Mucosa of rectum (tissue), 2 donors: ENCODE data around the gene MPEG1.
A peak's percentile ranks its signal among the peaks of the same experiment; 100 is the strongest.

Experiments
- H3K27ac ChIP-seq, 2 donors: one replicate each; pipeline ENCODE4 v1.7.0; 2013; ENCODE audit warnings: inconsistent platforms in 2 of 2, low read depth in 2 of 2, low read length in 2 of 2
- H3K27me3 ChIP-seq, 2 donors: one replicate each; pipeline ENCODE4 v1.7.0; 2013; ENCODE audit warnings: low read length in 2 of 2; ENCODE audit not compliant: control insufficient read depth in 2 of 2, insufficient read depth in 2 of 2
- H3K36me3 ChIP-seq, 2 donors: one replicate each; pipeline ENCODE4 v1.7.0; 2013; ENCODE audit warnings: low read length in 2 of 2; ENCODE audit not compliant: control insufficient read depth in 2 of 2, insufficient read depth in 2 of 2
- H3K4me1 ChIP-seq, 2 donors: one replicate each; pipeline ENCODE4 v1.7.0; 2013; ENCODE audit warnings: low read length in 2 of 2, mild to moderate bottlenecking in 1 of 2; ENCODE audit not compliant: control insufficient read depth in 2 of 2, insufficient read depth in 2 of 2
- H3K4me3 ChIP-seq, 2 donors: one replicate each; pipeline ENCODE4 v1.7.0; 2013; ENCODE audit warnings: low read length in 2 of 2
- H3K9ac ChIP-seq, 2 donors: one replicate each; pipeline ENCODE4 v1.7.0; 2013; ENCODE audit warnings: low read length in 2 of 2, low read depth in 1 of 2, mild to moderate bottlenecking in 1 of 2
- H3K9me3 ChIP-seq, 2 donors: one replicate each; pipeline ENCODE4 v1.7.0; 2013; ENCODE audit warnings: low read length in 2 of 2; ENCODE audit not compliant: control insufficient read depth in 2 of 2
- donor health status: healthy.
- donor health status: Normal muscosa, but diverticular disease.

MPEG1 gene

DNA sequence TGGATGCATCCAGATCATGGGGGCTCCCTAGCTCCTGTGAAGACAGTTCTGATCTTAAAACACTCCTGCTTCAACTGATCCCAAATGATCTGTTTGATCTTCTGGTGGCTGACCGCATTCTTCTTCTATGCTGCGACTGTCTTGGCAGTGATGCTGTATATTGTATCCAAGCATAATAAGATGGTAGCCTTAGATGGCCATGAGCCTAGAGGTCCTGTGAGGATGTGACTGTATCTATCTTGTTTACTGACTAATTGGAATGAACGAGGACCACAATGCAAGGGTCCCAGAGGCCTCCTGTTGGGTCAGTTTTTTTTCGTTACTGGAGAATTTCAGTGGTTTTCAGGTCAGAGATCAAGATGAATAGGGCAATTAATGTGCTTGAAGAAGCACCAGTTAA, 7.1 kb upstream of the MPEG1 start:
- Histone ChIP-seq H3K9me3 (no peaks in the 10 kb centered on the region), H3K4me3 (no peak overlapping the region), H3K9ac (no peak overlapping the region), H3K27ac (no peak overlapping the region), H3K36me3 (no peaks in the 10 kb centered on the region), H3K27me3 (no peaks in the 10 kb centered on the region), H3K4me1 (peaks cover 6 to 13% of the 10 kb centered on the region in 2 donors)

DNA sequence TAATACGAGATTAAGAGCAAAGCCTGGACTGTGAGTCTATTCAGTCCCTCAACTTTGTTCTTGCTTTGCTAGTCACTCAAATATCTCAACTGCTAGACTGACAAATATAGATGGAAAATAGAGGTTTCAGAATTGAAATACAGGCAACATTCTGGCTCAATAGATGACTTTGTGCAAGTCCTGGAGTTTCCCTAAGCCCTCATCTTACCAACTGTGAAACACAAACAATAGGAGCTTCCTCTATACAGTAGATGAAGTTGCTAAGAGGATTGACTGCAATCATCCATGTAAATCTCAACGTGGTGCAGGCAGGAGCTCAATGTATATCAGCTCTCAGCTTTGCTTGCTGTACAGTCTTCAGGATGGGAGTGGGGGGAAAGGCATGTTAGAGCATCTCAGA, 6.2 kb upstream of the MPEG1 start:
- H3K9ac ChIP-seq: no peak overlapping the region
- H3K9me3 ChIP-seq: no peaks in the 10 kb centered on the region
- no peak overlapping the region for H3K27ac ChIP-seq
- H3K4me1 ChIP-seq: peaks cover 3 to 10% of the 10 kb centered on the region in 2 donors
- H3K27me3 ChIP-seq: no peaks in the 10 kb centered on the region
- no peaks in the 10 kb centered on the region for H3K36me3 ChIP-seq
- no peak overlapping the region for H3K4me3 ChIP-seq

DNA sequence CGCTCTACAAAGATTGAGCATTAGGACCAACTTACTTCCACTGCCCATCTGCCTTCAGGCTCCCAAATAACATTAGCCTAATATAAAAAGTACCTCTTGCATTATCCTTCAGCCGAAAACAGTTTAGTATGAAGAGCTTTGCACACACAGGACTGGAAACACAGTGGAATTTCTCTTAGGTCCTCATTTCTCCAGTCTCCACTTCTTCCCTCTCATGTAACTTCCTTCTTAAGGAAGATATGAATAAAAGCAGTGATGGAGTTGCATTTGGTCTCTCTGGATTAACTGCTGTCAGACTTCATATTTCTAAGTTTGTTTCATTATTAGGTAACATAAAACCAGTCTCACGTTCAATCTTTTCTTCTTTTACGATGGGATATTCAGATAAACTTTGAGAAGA, 5.6 kb upstream of the MPEG1 start:
- H3K36me3 ChIP-seq: no peaks in the 10 kb centered on the region
- peak overlapping the region; percentile 30 to 44 for H3K27ac ChIP-seq
- H3K4me3 ChIP-seq: no peak overlapping the region
- H3K27me3 ChIP-seq: no peaks in the 10 kb centered on the region
- no peak overlapping the region for H3K9ac ChIP-seq
- peaks cover 3 to 10% of the 10 kb centered on the region in 2 donors for H3K4me1 ChIP-seq
- no peaks in the 10 kb centered on the region for H3K9me3 ChIP-seq

DNA sequence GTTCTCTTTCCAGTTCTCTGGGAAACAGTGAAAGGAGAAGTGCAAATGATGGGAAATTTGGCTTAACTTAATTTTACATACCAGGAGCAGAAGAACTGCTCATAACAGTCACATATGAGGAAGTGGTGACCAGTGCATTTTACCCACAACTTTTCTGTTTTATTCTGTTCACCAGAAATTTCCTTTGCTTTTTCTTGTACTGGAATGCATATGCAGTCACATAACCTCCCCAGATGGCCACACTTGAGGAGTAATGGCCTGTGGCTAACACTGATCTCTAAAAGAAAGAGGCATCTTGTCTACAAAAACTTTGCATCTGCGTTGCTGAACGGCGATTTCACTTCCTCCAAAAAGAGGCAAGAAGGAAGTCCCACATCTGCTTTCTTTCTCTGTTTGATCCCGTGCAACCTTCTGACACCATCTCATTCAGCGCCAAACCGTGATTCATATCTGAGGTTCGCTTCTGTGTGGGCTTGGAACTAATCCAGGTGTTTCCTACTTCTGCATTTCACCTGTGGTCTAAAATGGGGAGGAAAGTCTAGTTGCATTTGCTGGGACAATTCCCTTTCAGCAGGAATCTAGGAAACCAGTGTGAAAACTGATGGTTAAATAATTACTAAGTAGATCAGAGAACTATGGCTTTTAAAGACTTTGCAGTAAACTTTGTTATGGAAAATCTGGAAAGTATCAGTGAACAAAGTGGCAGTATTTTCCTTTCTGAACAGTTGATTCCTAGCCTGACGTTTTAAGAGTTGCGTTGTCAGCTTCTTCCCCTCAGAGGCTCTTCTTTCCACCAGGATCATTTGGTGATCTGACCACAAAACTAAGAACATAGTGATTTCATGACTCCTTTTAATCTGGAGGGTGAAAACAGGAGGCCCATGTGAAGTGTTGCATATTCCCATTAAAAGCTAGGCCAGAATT, 4.2 kb upstream of the MPEG1 start:
- H3K4me1 ChIP-seq: peaks cover under 1 to 9% of the 10 kb centered on the region in 2 donors
- peak overlapping the region in 1 of 2 donors; percentile 19 for H3K9ac ChIP-seq
- H3K36me3 ChIP-seq: no peaks in the 10 kb centered on the region
- H3K9me3 ChIP-seq: no peaks in the 10 kb centered on the region
- H3K27me3 ChIP-seq: no peaks in the 10 kb centered on the region
- peak overlapping the region in 1 of 2 donors; percentile 11 for H3K4me3 ChIP-seq
- H3K27ac ChIP-seq: peak overlapping the region; percentile 19 to 66

DNA sequence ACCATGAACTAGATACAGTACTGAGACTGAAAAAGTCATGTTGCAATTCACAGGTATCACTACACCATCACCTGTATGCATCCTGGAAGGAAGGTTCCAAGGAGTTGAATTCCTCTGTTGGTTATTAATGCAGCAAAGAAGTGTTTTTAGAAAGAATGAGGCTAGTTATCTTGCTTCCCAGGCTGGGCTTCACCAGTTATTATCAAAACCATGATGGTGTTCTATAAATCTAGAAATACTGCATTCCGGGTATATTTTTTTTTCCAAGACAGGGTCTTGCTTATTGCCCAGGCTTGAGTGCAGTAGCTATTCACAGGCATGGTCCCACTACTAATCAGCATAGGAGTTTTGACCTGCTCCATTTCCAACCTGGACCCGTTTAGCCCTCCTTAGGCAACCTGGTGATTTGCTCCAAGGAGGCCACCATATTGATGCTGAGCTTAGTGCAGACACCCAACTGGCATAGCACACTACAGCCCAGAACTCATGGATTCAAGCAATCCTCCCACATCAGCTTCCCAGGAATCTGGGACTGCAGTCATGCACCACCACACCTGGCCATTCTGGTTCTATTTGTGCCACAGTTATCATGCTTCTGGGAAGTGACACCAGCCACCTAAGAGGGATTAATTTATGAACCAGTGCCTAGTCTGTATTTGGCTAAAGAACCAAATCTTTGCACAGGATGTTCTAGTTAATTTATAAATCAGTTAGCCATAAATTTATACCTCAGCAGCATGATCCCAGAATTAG, 1.6 kb upstream of the MPEG1 start:
- H3K4me3 ChIP-seq: no peak overlapping the region
- H3K27ac ChIP-seq: no peak overlapping the region
- H3K9ac ChIP-seq: no peak overlapping the region
- H3K27me3 ChIP-seq: no peaks in the 10 kb centered on the region
- H3K4me1 ChIP-seq: peaks cover 0 to 7% of the 10 kb centered on the region in 2 donors
- peaks cover 0 to 3% of the 10 kb centered on the region in 2 donors for H3K36me3 ChIP-seq
- H3K9me3 ChIP-seq: no peaks in the 10 kb centered on the region

DNA sequence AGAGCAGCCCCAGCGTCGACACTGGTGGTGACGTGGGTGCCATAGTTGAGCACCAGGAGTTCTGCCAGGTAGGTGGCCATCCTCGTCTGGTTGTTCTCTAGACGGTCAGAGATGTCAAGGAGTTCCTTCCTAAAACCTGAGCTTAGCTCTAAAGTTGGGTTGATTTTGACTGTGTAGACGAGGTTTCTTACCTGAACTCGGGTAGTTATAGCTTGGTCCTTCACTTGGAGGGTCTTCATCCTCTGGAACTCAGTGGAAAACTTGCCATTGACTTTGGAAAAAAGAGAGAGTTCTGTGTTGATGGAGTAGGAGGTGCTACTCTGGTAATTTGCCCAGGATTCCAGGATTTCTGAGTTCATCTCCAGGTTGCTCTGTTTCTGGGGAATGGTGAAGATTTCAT, 505 bp downstream of the MPEG1 start:
- Histone ChIP-seq H3K9me3 (no peaks in the 10 kb centered on the region), H3K4me3 (peak overlapping the region; percentile 53 to 61), H3K27ac (peak overlapping the region; percentile 54 to 62)

DNA sequence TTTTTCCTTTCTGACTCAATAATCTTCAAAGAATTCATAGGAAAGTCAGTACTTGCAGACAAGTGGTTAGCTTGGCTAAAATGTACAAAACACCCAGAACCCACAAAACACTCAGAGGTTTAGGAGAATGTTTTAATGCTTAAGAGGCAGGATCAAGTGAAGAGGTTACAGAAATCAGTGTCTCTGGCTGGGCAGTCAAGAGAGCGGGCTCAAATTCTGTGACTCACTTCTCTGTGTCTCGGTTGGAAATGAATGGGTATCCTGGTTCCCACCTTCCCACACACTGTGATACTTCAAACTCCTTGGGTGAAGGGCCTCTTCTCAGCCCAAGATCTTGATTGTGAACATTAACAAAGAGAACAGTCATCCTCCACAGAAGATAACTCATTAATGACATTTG, 3.8 kb downstream of the MPEG1 start:
- Histone ChIP-seq H3K4me1 (peaks cover 3 to 11% of the 10 kb centered on the region in 2 donors), H3K9me3 (no peaks in the 10 kb centered on the region), H3K4me3 (peak overlapping the region in 1 of 2 donors; percentile 61), H3K36me3 (peaks cover 29% of the 10 kb centered on the region in 2 donors), H3K27me3 (no peaks in the 10 kb centered on the region), H3K9ac (no peak overlapping the region), H3K27ac (no peak overlapping the region)

More for the DNA sequence above, 505 bp downstream of the MPEG1 start:
- Histone ChIP-seq H3K4me1 (peaks cover 3 to 12% of the 10 kb centered on the region in 2 donors), H3K36me3 (peaks cover 0 to 7% of the 10 kb centered on the region in 2 donors), H3K27me3 (no peaks in the 10 kb centered on the region), H3K9ac (peak overlapping the region in 1 of 2 donors; percentile 22)

DNA sequence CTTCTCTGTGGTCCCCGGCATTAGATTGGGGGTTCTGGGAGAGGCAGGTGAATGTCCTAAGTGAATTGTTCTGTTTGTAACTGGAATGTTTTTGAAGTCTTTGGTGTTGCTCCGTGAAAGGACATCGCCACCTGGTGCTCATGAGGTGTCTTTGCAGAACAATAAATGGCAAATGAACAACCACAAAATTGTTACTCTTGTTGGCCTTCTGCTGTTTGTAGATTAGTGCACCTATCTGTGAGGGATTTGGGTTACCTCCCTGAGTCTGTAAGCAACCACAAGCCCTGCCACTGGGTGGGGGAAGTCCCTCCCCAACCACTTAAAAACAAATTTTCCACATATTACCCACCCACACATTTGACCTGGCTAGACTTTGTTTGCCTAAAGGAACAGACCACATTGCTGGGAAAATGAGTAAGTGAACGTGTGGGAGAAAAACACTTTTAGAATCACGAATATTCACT, 4.7 kb downstream of the MPEG1 start:
- H3K27me3 ChIP-seq: no peaks in the 10 kb centered on the region
- H3K9me3 ChIP-seq: no peaks in the 10 kb centered on the region
- H3K4me1 ChIP-seq: peaks cover 3 to 10% of the 10 kb centered on the region in 2 donors
- H3K27ac ChIP-seq: peak overlapping the region in 1 of 2 donors; percentile 28
- H3K36me3 ChIP-seq: peaks cover 29 to 35% of the 10 kb centered on the region in 2 donors
- peak overlapping the region in 1 of 2 donors; percentile 61 for H3K4me3 ChIP-seq
- no peak overlapping the region for H3K9ac ChIP-seq

DNA sequence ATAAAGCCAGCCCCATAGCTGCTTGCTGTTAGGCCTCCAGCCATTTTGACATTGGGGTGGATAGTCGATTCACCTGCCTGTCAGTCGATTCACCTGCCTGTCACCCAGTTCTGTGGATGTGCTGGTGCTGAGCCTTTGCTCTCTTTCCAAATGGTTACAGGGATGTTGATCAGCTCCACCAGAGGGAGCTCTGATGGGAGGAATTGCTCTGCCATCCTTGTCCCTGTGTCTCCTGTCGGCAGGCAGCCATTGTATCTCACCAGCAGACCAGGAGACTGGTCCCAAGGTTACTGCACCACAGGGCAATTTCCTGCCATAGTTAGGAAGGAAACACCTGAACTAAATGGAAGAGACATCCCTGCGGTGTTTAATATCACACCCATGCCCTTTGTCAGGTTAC, 6.1 kb downstream of the MPEG1 start:
- Histone ChIP-seq H3K9me3 (no peaks in the 10 kb centered on the region), H3K4me1 (peaks cover 3 to 9% of the 10 kb centered on the region in 2 donors), H3K4me3 (no peak overlapping the region), H3K27ac (no peak overlapping the region), H3K9ac (no peak overlapping the region), H3K36me3 (peaks cover 43 to 46% of the 10 kb centered on the region in 2 donors), H3K27me3 (no peaks in the 10 kb centered on the region)

DNA sequence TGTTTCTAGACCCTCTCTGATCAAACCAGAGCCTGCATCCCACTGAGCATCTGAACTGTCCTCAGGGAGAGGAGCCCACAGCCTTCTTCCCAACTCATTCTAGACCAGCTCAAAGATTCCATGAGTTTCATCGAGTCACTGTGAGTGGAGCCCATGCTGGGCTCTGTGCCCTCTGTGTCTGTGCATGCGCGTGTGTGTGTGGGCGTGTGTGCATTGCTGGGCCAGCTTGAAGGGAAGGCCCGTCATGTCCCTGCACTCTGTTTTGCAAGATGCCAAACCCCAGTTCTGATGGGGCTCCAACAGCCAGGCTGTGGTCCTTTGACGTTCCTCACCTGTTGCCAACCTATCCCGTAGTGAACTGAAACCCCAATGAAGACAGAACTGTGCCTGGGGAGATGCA, 7.1 kb downstream of the MPEG1 start:
- Histone ChIP-seq H3K9ac (no peak overlapping the region), H3K9me3 (no peaks in the 10 kb centered on the region)

More for the DNA sequence above, 7.1 kb downstream of the MPEG1 start:
- H3K4me1 ChIP-seq: peaks cover 3 to 17% of the 10 kb centered on the region in 2 donors
- H3K27me3 ChIP-seq: no peaks in the 10 kb centered on the region
- H3K4me3 ChIP-seq: no peak overlapping the region
- no peak overlapping the region for H3K27ac ChIP-seq
- peaks cover 47 to 55% of the 10 kb centered on the region in 2 donors for H3K36me3 ChIP-seq
